Raji (cell line): Measurements from ENCODE around the gene IQGAP2.

Experiments
- POLR2A ChIP-seq: IDR thresholded peaks from 2 replicates; pipeline ENCODE4 v1.6.1; 2011; ENCODE audit warnings: low read depth, low read length, control low read depth; ENCODE audit not compliant: insufficient read depth

IQGAP2 gene

DNA sequence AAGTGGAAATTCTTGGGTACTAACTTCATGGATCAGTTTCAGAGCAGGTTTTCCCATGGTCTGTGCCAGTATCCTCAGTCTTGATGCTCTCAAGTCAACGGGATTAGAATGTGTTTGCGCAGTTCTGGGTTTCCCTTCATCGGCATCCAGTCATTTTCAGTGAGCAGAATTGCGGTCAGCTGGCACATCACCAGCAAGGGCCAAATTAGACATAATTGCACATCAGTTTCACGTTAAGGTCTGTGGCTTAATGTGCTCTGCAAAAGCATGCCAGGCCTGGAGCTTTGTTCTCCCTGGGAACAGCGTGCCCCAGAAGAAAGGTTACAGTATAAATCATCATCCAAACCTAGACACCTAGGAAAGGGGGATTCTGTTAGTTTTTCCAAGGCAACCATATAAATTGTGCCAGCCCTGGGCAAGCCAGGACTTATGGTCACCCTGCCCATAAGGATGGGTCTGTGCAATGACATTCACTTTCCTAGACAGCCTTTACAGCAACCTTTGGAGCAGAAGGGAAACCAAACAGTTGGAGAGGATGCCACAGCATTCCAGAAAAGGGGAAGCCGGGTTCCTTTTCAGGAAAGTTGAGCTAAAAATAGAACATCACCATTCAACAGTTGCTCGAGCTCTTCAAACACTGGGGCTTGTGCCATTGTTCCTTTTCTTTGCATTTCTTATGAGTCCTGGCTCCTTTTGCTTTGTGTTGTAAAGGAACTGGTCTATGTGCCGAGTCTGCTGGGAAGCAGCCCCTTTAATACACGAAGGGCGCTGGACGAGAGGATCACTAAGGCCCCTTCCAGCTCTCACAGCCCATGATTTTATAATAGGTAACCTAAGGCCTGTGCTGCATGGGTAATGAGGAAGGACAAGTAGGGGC, 23.1 kb downstream of the IQGAP2 start:
- no peak for TF ChIP-seq POLR2A

DNA sequence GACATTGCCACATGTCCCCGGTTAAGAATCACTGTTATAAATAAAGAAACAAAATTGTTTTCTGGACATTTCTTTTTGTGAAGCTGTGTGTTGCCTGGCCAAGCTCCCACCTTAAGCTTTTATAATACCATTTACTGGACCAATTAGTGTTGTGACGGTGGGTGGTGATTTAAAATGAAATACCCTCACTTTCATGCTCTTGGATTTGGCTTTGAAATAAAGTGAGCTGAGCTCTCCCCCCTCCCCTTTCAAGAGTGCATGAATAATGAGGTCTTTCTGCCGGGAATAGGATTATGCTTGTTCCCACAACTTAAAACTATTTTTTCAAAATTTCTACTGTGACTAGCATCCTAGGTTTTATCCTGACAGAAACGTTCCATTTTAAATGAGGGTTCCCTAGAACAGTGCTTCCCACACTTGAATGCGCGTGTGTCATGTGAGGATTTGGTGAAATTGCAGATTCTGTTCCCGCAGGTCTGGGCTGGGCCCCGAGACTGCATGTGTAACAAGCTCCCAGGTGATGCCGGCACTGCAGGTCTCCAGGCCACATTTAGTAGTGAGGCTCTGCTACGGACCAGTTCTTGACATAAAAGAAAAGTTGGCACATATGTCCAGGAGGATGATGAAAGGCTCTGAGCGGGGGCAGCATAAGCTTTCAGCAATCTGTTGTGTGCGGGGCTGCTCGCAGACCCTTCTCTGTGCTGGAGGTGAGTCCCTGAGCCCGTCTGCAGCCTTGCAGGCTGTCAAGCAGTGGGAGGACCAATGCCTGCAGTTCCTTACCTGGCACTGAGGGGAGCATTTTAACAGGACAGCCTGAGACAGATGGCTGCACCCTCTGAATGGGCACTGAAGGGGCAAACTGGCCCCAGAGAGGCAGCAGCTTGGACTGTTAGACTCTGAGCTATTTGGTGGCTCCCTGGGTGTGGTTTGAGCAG, 24.4 kb downstream of the IQGAP2 start:
- TF ChIP-seq POLR2A, result no peak

DNA sequence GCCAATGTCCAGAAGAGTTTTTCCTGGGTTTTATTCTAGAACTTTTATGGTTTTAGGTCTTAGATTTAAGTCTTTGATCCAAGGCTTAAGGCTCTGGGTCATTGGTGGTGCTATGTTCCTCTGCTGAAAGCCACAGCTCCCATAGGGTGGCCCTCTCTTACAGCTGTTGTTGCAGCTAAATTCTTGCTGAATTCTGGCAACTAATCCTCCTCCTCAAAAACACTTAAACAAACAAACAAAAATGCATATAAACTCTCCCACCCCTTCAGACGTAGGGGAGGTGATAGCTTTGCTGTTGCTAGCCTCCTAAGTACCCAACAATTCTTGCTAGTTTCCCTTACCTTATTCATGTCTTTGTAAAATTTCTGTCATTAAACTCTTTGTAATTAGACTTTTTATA, 30.2 kb downstream of the IQGAP2 start:
- TF ChIP-seq POLR2A, result no peak

DNA sequence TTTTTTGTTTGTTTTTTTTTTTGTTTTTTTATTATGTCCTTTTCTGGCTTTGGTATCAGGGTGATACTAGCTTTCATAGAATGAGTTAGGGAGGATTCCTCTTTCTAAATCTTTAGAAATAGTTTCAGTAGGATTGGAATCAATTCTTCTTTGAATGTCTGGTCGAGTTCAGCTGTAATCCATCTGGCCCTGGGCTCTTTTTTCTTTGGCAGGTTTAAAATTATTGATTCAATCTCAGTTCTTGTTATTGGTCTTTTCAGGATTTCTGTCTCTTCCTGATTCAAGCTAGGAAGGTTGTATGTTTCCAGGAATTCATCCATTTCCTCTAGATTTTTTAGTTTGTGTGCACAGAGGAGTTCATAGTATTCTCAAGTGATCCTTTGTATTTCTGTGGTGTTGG, 34.9 kb downstream of the IQGAP2 start:
- TF ChIP-seq POLR2A, result no peak

DNA sequence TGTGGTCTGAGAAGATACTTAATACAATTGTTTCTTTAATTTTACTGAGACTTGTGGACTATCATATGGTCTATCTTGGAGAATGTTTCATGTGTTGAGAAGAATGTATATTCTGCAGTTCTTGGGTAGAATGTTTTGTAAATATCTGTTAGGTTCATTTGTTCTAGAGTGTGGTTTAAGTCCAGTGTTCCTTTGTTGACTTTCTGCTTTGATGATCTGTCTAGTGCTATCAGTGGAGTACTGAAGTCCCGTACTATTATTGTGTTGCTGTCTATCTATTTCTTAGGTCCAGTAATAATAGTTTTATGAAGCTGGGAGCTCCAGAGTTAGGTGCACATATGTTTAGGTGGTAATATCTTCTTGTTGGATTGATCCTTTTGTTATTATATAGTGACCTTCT, 36.1 kb downstream of the IQGAP2 start:
- no peak for TF ChIP-seq POLR2A

DNA sequence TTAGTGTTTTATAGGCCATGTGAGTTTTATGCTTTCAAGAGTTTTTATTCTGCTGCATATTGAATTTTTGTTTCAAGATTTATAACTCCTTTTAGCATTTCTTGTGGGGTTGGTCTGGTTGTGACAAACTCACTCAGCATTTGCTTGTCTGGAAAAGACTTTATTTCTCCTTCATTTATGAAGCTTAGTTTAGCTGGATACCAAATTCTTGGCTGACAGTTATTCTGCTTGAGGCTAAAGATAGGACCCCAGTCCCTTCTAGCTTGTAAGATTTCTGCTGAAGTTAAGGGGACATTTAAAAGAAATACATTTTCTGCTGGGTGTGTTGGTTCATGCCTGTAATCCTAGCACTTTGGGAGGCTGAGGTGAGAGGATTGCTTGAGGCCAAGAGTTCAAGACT, 36.8 kb downstream of the IQGAP2 start:
- no peak for TF ChIP-seq POLR2A

DNA sequence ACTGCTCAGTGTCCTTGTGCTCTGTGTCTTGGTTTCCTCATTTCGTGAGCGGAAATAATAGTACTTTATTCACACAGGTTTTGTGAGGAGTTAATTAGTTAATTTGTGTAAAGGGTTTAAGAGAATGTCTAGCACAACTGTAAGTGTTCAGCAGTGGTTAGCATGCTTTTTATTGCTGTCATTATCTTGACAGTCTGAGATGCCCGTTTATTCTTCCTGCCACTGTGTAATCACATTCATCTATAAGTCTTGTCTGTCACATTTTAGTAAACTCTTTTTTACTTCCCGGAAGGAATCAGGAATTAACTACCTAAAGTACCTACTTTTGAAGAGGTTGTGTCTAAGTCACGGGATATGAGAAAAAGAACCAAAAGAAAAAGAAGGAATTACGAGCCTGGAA, 38.0 kb downstream of the IQGAP2 start:
- TF ChIP-seq POLR2A, result no peak

DNA sequence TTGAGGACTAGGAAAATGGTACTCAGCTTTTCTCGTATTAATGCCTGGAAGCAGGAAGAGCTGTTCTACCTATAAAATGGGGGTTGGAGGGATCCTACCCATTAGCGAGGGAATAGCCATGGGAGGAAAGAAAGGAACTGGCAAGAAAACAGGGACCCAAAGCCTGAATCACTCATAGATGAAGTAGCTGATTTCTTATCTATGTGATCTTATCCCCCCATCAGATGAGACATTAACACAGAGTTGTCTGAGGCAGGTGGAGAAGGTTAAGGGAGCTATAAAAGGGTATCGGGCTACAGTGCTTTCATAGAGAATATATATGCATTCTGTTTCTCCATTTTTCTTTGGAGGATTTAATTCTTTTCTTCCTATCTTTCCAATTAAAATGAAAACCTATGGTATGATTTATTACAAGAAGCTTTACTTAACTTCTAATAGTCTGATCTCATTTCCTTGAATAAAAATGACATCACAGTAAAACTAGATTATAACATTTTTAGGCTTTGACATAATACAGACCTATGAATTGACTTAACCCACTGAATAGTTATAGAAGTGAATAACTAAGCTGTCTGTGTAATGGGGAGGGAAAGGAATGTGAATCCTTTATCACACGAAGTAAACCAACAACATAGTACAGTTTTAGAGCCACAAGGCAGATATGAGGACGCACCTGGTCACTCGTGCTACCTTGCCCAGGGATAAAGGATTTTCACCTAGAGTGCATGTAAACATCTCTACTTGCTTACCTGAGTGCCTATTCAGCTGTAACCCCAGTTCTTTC, 39.0 kb downstream of the IQGAP2 start:
- TF ChIP-seq POLR2A, result no peak

DNA sequence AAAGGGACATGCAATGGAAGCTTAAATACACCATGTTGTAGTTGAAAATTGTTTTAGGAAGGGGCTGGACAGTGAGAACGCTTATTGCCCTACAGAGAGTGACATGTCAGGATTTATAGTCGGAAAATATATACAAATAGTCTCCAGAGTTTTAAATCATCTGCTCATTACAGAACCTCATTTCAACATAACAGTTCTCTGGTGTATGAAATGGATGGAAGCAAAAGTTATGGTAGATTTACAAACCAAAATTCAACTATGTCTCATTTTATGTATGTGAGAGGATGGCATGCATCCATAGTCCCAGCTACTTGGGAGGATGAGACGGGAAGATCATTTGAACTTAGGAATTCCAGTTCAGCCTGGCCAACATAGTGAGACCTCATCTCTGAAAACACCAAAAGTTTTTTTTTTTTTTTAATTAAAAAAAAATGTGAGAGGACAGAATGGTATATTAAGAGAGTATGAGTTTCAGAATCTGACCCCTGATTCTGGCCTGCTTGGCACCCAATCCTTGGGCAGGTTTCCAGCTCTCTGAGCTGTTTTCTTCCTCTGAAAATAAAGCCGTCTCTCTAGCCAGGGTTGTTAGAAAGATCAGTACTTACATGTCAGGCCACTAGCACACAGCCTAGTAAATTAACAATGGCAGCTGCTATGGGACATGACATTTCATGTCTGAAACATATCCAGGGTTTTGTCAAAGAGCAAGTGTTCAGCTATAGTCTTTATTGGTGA, 40.1 kb downstream of the IQGAP2 start:
- TF ChIP-seq POLR2A, result no peak

DNA sequence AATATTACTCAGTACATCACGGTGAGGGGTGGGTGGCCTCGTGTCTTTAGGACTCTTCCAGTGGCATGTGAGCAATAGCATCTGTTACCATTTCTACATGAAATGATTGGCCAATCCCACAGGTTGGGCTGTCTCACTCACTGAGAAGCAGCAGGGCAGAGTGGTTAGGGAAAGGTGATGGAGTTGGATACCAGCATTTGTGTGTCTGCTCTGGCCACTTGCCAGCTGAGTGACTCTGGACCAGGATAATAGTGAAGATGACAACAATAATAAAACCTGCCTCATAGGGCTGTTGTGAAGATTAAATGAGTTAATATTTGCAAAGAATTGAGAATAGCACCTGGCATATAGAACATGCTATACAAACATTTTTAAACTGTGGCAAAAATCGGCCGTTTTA, 42.0 kb downstream of the IQGAP2 start:
- TF ChIP-seq POLR2A, result no peak

DNA sequence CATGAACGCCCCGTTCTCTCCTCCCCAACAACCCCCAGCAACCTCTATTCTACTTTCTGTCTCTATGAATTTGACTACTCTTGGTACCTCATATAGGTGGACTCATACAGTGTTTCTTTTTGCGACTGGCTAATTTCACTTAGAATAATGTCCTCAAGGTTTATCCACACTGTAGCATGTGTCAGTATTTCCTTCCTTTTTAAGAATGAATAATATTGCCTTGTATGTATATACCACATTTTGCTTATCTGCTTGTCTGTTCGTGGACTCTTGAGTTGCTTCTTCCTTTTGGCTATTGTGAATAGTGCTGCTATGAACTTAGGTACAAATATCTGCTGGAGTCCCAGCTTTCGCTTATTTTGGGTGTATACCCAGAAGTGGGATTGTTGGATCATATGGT, 42.7 kb downstream of the IQGAP2 start:
- TF ChIP-seq POLR2A, result no peak

DNA sequence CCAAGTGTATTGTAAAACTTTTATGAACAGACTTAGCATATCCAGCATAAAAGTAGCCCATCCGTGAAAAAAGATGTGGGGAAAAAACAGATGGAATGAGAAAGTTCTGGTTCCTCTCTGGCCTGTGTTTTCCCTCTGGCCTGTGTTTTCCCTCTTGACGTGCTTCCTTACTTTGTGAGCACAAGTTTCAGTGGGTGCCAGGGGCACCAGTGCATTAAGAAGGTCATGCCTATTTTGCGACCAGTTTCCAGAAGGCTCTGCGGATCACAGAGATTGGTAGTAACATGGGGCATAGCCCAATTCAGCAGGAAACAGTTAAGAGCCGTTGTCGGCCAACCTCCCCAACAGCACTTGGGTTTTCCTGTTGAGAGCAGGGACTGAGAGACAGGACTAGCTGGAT, 43.7 kb downstream of the IQGAP2 start:
- TF ChIP-seq POLR2A, result no peak

DNA sequence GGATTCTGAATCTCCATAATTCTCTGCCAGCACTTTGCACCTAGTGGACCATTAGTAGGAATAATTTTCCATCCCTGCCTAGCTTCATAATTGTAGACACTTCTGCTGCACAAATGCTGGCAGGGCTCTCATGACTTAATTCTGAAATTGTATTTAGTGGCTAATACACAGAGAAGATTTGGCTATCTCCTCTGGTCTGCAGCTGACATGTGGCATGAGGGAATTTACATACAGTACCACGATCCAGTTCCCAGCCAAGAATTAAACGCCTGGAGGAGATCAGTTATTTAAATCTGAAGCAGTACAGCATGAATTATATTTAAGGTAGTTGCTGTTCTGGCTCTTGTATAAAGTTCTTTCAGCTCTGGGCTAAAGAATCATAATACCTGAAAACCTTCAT, 46.5 kb downstream of the IQGAP2 start:
- TF ChIP-seq POLR2A, result no peak

DNA sequence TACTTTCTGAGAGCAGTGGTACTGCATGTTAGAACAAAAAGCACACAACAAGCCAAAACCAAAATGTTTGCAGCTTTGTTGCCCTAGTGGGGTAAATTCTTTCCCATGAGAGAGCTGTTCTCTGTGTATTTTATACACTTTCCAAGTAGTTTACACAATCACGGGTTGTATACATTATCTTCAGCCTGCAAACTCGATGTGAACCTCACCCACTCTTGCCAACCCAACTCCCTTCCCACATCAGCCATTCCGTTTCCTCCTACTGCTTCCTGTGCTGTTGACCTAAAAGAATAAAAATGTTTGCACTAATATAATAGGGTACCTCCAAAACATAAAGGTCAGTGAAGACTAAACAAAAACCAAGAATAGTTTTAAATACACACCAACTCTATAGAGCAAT, 47.0 kb downstream of the IQGAP2 start:
- TF ChIP-seq POLR2A, result no peak
